IMR-90 (cell line): ENCODE data around the gene GALK1. TPM values are rescaled to one million over a fixed set of nuclear protein-coding genes. Genes with fewer than 3 reads are reported as not detected.

Experiments used
- ATAC-seq: fragments of 200-7000 bp; cut with Tn5 transposase; 2 replicates; pipeline ENCODE4 v1.9.1; 2020; ENCODE audit warnings: low read depth, mild to moderate bottlenecking, moderate library complexity
- BruUV-seq: library from RNA; stranded (reverse); fragments of 400-500 nt; replicated peaks from 2 replicates; lab custom pipeline; 2021; lab: Mats Ljungman, UMichigan
- CTCF ChIA-PET: fragments of 300-600 bp; formaldehyde crosslinking; extraction: SDS; loops from one replicate; lab custom pipeline; 2021; ENCODE audit warnings: antibody characterized with exemption; lab: Yijun Ruan, JAX
- POLR2A ChIA-PET: fragments of 300-600 bp; sonication (Branson Sonifier 250); formaldehyde crosslinking; loops from one replicate; lab custom pipeline; 2022; ENCODE audit warnings: antibody characterized with exemption; ENCODE audit not compliant: unreplicated experiment; lab: Charles Lee
- DNase-seq: peaks from one replicate; pipeline ENCODE4 v3.0.0; 2013
- H2AFZ ChIP-seq: replicated peaks from 2 replicates; pipeline ENCODE3; 2013; ENCODE audit warnings: low read length, mild to moderate bottlenecking; ENCODE audit not compliant: poor library complexity
- H2AK5ac ChIP-seq: 2 replicates; pipeline ENCODE4 v1.6.1; 2013; ENCODE audit warnings: low read depth, low read length, inconsistent platforms
- H2AK9ac ChIP-seq: replicated peaks from 2 replicates; pipeline ENCODE3; 2013; ENCODE audit warnings: mild to moderate bottlenecking, low read depth, low read length, moderate library complexity; ENCODE audit not compliant: poor library complexity
- H2BK120ac ChIP-seq: 2 replicates; pipeline ENCODE4 v1.6.1; 2013; ENCODE audit warnings: low read depth, low read length, inconsistent platforms
- H2BK15ac ChIP-seq: 3 replicates; pipeline ENCODE4 v1.6.1; 2013; ENCODE audit warnings: low read depth, low read length, inconsistent platforms
- H2BK20ac ChIP-seq: 2 replicates; pipeline ENCODE4 v1.6.1; 2013; ENCODE audit warnings: low read depth, mild to moderate bottlenecking, inconsistent platforms, low read length, moderate library complexity
- H2BK5ac ChIP-seq: 2 replicates; pipeline ENCODE4 v1.6.1; 2013; ENCODE audit warnings: mild to moderate bottlenecking, low read depth, low read length, inconsistent platforms; ENCODE audit not compliant: poor library complexity, severe bottlenecking
- H3K14ac ChIP-seq: replicated peaks from 2 replicates; pipeline ENCODE4 v1.6.1; 2013; ENCODE audit warnings: low read depth, low read length, inconsistent platforms
- H3K18ac ChIP-seq: 2 replicates; pipeline ENCODE4 v1.6.1; 2013; ENCODE audit warnings: low read depth, low read length, control low read depth
- H3K23ac ChIP-seq: 2 replicates; pipeline ENCODE4 v1.6.1; 2013; ENCODE audit warnings: low read depth, low read length, inconsistent platforms
- H3K27ac ChIP-seq: 2 replicates; pipeline ENCODE4 v1.5.1; 2013; ENCODE audit warnings: mild to moderate bottlenecking, control low read depth, low read length; ENCODE audit not compliant: insufficient read depth
- H3K27me3 ChIP-seq: 2 replicates; pipeline ENCODE4 v1.6.1; 2013; ENCODE audit warnings: low read length; ENCODE audit not compliant: control insufficient read depth, insufficient read depth
- H3K36me3 ChIP-seq: 2 replicates; pipeline ENCODE4 v1.6.1; 2013; ENCODE audit warnings: low read length, mixed read lengths; ENCODE audit not compliant: control insufficient read depth, insufficient read depth
- H3K4ac ChIP-seq: 2 replicates; pipeline ENCODE4 v1.6.1; 2013; ENCODE audit warnings: low read depth, low read length, inconsistent platforms
- H3K4me1 ChIP-seq: 2 replicates; pipeline ENCODE4 v1.6.1; 2013; ENCODE audit warnings: low read length, mixed read lengths; ENCODE audit not compliant: control insufficient read depth, insufficient read depth
- H3K4me2 ChIP-seq: 2 replicates; pipeline ENCODE4 v1.6.1; 2013; ENCODE audit warnings: low read depth, mild to moderate bottlenecking, control low read depth, low read length, moderate library complexity
- H3K4me3 ChIP-seq: 2 replicates; pipeline ENCODE4 v1.5.1; 2013; ENCODE audit warnings: low read depth, mild to moderate bottlenecking, control low read depth, low read length, moderate library complexity; ENCODE audit not compliant: insufficient read depth
- H3K56ac ChIP-seq: 2 replicates; pipeline ENCODE4 v1.6.1; 2013; ENCODE audit warnings: low read length, inconsistent platforms; ENCODE audit not compliant: insufficient read depth; ENCODE audit errors: extremely low read depth
- H3K79me1 ChIP-seq, 2 experiments: 2 replicates each; pipeline ENCODE4 v1.6.1; 2013; ENCODE audit warnings: low read length in 2 of 2, inconsistent platforms in 1 of 2, low read depth in 1 of 2
- H3K9ac ChIP-seq: 2 replicates; pipeline ENCODE4 v1.6.1; 2013; ENCODE audit warnings: low read depth, low read length, control low read depth
- H3K9me1 ChIP-seq: 2 replicates; pipeline ENCODE4 v1.6.1; 2013; ENCODE audit warnings: low read length, inconsistent platforms; ENCODE audit not compliant: insufficient read depth
- H3K9me3 ChIP-seq: 2 replicates; pipeline ENCODE4 v1.6.1; 2013; ENCODE audit warnings: low read length; ENCODE audit not compliant: control insufficient read depth, insufficient read depth
- H4K20me1 ChIP-seq: 2 replicates; pipeline ENCODE4 v1.6.1; 2013; ENCODE audit warnings: low read length, inconsistent platforms; ENCODE audit not compliant: insufficient read depth
- H4K5ac ChIP-seq: 2 replicates; pipeline ENCODE4 v1.6.1; 2013; ENCODE audit warnings: mild to moderate bottlenecking, low read depth, low read length, control low read depth
- H4K8ac ChIP-seq, 2 experiments: 2 replicates each; pipeline ENCODE4 v1.6.1; 2013; ENCODE audit warnings: low read depth in 2 of 2, low read length in 2 of 2, control low read depth in 1 of 2, inconsistent platforms in 1 of 2
- H4K91ac ChIP-seq: 2 replicates; pipeline ENCODE4 v1.6.1; 2013; ENCODE audit warnings: low read depth, low read length, inconsistent platforms; ENCODE audit not compliant: insufficient read depth
- BHLHE40 ChIP-seq: fragments of 150-350 bp; IDR thresholded peaks from 2 replicates; pipeline ENCODE4 v1.6.1; 2016; ENCODE audit warnings: mild to moderate bottlenecking, low read depth, low read length
- CEBPB ChIP-seq: IDR thresholded peaks from 2 replicates; pipeline ENCODE4 v1.6.1; 2012; ENCODE audit warnings: low read depth, low read length, improper control_type of control experiment
- CHD1 ChIP-seq: IDR thresholded peaks from 2 replicates; pipeline ENCODE4 v1.6.1; 2012; ENCODE audit warnings: low read depth, low read length, improper control_type of control experiment
- FOS ChIP-seq: fragments of 150-350 bp; IDR thresholded peaks from 2 replicates; pipeline ENCODE4 v1.6.1; 2016; ENCODE audit warnings: low read depth, low read length
- MAZ ChIP-seq: IDR thresholded peaks from 2 replicates; pipeline ENCODE4 v1.6.1; 2012; ENCODE audit warnings: low read depth, mild to moderate bottlenecking, low read length, improper control_type of control experiment, moderate library complexity, borderline replicate concordance
- MXI1 ChIP-seq: IDR thresholded peaks from 2 replicates; pipeline ENCODE4 v1.6.1; 2012; ENCODE audit warnings: low read depth, mild to moderate bottlenecking, low read length, moderate library complexity, borderline replicate concordance
- NFE2L2 ChIP-seq: fragments of 150-350 bp; IDR thresholded peaks from 2 replicates; pipeline ENCODE4 v1.6.1; 2016; ENCODE audit warnings: low read depth, mild to moderate bottlenecking, low read length
- RAD21 ChIP-seq: IDR thresholded peaks from 2 replicates; pipeline ENCODE4 v1.6.1; 2012; ENCODE audit warnings: low read length, improper control_type of control experiment
- RCOR1 ChIP-seq: IDR thresholded peaks from 2 replicates; pipeline ENCODE4 v1.6.1; 2012; ENCODE audit warnings: mild to moderate bottlenecking, low read length, improper control_type of control experiment; ENCODE audit not compliant: insufficient replicate concordance
- RFX5 ChIP-seq: IDR thresholded peaks from 2 replicates; pipeline ENCODE4 v1.8.0; 2012; ENCODE audit warnings: low read depth, mild to moderate bottlenecking, low read length, moderate library complexity
- SMC3 ChIP-seq: fragments of 150-350 bp; IDR thresholded peaks from 2 replicates; pipeline ENCODE4 v1.6.1; 2016; ENCODE audit warnings: low read depth, mild to moderate bottlenecking, antibody characterized with exemption, low read length, moderate library complexity
- USF2 ChIP-seq: fragments of 150-350 bp; IDR thresholded peaks from 2 replicates; pipeline ENCODE4 v1.6.1; 2017; ENCODE audit warnings: mild to moderate bottlenecking, antibody characterized with exemption, low read length, low read depth
- WGBS, 2 experiments: methylation state at CpG; one replicate each; pipeline versions ENCODE4 v1.1.5 to v1.1.7; 2013; ENCODE audit warnings: missing lambda C conversion rate in 2 of 2; ENCODE audit not compliant: insufficient read length in 1 of 2; ENCODE audit errors: extremely low coverage in 2 of 2; 5-methylcytosine and 5-hydroxymethylcytosine counted together
- dilution Hi-C: fragments of 300-500 bp; cut with HindIII; formaldehyde crosslinking; loops from one replicate; pipeline ENCODE4 v1.14.3; 2018; ENCODE audit warnings: low sequenced_read_pairs; ENCODE audit not compliant: unreplicated experiment
- in situ Hi-C: fragments of 300-500 bp; cut with MboI; formaldehyde crosslinking; loops from 3 replicates; pipeline ENCODE4 v1.14.3; 2019; ENCODE audit warnings: low sequenced_read_pairs, inconsistent platforms, mixed read lengths
- intact Hi-C: fragments of 100-400 bp; cut with micrococcal nuclease; formaldehyde crosslinking; loops from 2 replicates; pipeline ENCODE4 v1.10.0; 2022
- polyA plus RNA-seq, 3 experiments: library from polyadenylated mRNA; depleted of rRNA; stranded (reverse); fragments of >200 nt; gene quantifications; 2 replicates each; pipeline ENCODE4 v1.2.3, GENCODE V29; 2012; ENCODE audit warnings: low replicate concordance in 1 of 3
- total RNA-seq: library from RNA; depleted of rRNA; stranded (reverse); fragments of >200 nt; gene quantifications from 2 replicates; pipeline ENCODE4 v1.2.3, GENCODE V29; 2012
- TF ChIP-seq, protein P1 (sequence below): conservative IDR thresholded peaks from 2 replicates; pipeline ENCODE4 v1.5.1; 2012; ENCODE audit warnings: mild to moderate bottlenecking, low read depth, low read length, improper control_type of control experiment

GALK1 gene
- total and polyA plus RNA-seq, 2 of the 4 experiments (the other 2 are of a cell fraction): 19.9 to 21.9 TPM

GRCh38 chr17:75751676-75752404, 13.2 kb downstream of the GALK1 start:
- Histone ChIP-seq H3K9me1 (0 out of 2 replicates have a peak, but pooled peaks cover 3% of the 10 kb centered on the region), H3K36me3 (no peaks in the 10 kb centered on the region), H4K20me1 (no peaks in the 10 kb centered on the region), H3K79me1 (no peaks in the 10 kb centered on the region), H3K4me1 (peaks cover 6% of the 10 kb centered on the region), H3K27me3 (no peaks in the 10 kb centered on the region; the same call in 1 of the 2 replicates), H3K4ac (no peak overlapping the region), H3K27ac (no peak overlapping the region), H2BK15ac (no peak overlapping the region), H3K9ac (no peak overlapping the region), H3K4me2 (no peak overlapping the region), H2BK120ac (no peak overlapping the region), H2BK5ac (no peak overlapping the region), H2AFZ (no peak overlapping the region), H2AK5ac (no peak overlapping the region), H3K14ac (no peak overlapping the region), H3K56ac (no peak overlapping the region), H3K4me3 (no peak overlapping the region), H3K23ac (no peak overlapping the region), H4K8ac (no peak overlapping the region), H4K91ac (no peak overlapping the region), H3K9me3 (no peaks in the 10 kb centered on the region), H2BK20ac (no peak overlapping the region), H2AK9ac (no peak overlapping the region), H3K18ac (no peak overlapping the region), H4K5ac (no peak overlapping the region)
- TF ChIP-seq, protein P1, sequence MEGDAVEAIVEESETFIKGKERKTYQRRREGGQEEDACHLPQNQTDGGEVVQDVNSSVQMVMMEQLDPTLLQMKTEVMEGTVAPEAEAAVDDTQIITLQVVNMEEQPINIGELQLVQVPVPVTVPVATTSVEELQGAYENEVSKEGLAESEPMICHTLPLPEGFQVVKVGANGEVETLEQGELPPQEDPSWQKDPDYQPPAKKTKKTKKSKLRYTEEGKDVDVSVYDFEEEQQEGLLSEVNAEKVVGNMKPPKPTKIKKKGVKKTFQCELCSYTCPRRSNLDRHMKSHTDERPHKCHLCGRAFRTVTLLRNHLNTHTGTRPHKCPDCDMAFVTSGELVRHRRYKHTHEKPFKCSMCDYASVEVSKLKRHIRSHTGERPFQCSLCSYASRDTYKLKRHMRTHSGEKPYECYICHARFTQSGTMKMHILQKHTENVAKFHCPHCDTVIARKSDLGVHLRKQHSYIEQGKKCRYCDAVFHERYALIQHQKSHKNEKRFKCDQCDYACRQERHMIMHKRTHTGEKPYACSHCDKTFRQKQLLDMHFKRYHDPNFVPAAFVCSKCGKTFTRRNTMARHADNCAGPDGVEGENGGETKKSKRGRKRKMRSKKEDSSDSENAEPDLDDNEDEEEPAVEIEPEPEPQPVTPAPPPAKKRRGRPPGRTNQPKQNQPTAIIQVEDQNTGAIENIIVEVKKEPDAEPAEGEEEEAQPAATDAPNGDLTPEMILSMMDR: no peak
- no peak for TF ChIP-seq USF2
- TF ChIP-seq MAZ: no peak
- TF ChIP-seq FOS: no peak
- no peak for TF ChIP-seq SMC3
- TF ChIP-seq NFE2L2: no peak
- TF ChIP-seq RCOR1: no peak
- no peak for TF ChIP-seq CHD1
- no peak for TF ChIP-seq RFX5
- no peak for TF ChIP-seq BHLHE40
- TF ChIP-seq RAD21: no peak
- no peak for TF ChIP-seq MXI1
- TF ChIP-seq CEBPB: no peak
- BruUV-seq: no TSS peak
- POLR2A ChIA-PET: no interaction called here
- 83% methylated on average over 6 of the region's 24 CpGs; no CpG with 5 or more reads in 1 of the 2 experiments for WGBS, 2 experiments
- intact Hi-C loops: no loop called here
- no peak for ATAC-seq
- CTCF ChIA-PET: no interaction called here
- dilution Hi-C loops: no loop called here
- in situ Hi-C loops: no loop called here
- no peak for DNase-seq
